H7 (cell line): Measurements from ENCODE around the gene SCO1. TPM values are rescaled to one million over a fixed set of nuclear protein-coding genes. Genes with fewer than 3 reads are reported as not detected.
A peak's percentile ranks its signal among the peaks of the same experiment; 100 is the strongest.

Experiments used
- DNase-seq: peaks from one replicate; pipeline ENCODE4 v3.0.0; 2012
- H3K27me3 ChIP-seq: 2 replicates; pipeline ENCODE4 v1.6.0; 2011; ENCODE audit warnings: mild to moderate bottlenecking, low read length; ENCODE audit not compliant: control insufficient read depth, insufficient read depth
- H3K36me3 ChIP-seq: replicated peaks from 2 replicates; pipeline ENCODE4 v1.5.1; 2011; ENCODE audit warnings: low read length; ENCODE audit not compliant: control insufficient read depth, insufficient read depth
- H3K4me3 ChIP-seq: 2 replicates; pipeline ENCODE4 v1.5.1; 2011; ENCODE audit warnings: low read depth, mild to moderate bottlenecking, control low read depth, low read length, moderate library complexity; ENCODE audit not compliant: insufficient read depth
- total RNA-seq: library from RNA; depleted of rRNA; stranded (reverse); fragments of >200 nt; shearing (Covaris generic); gene quantifications from 2 replicates; pipeline ENCODE4 v1.2.3, GENCODE V29; 2014

SCO1 gene
- total RNA-seq, 1 experiment from 2014 or later = 69.6 TPM

- DNase-seq = peak; percentile 6
- H3K36me3 ChIP-seq = no peaks in the 10 kb centered on the region
- no peak overlapping the region for H3K4me3 ChIP-seq
- no peaks in the 10 kb centered on the region for H3K27me3 ChIP-seq
Observed at GRCh38 chr17:10652984-10653659, 44.2 kb downstream of the SCO1 start.

GRCh38 chr17:10651927-10652326 lies 45.4 kb downstream of the SCO1 start:
- Histone ChIP-seq H3K4me3 (no peak overlapping the region), H3K27me3 (no peaks in the 10 kb centered on the region), H3K36me3 (no peaks in the 10 kb centered on the region)
- DNase-seq = no peak

- H3K36me3 ChIP-seq = no peaks in the 10 kb centered on the region
- no peak overlapping the region for H3K4me3 ChIP-seq
- no peaks in the 10 kb centered on the region for H3K27me3 ChIP-seq
- no peak for DNase-seq
Observed at GRCh38 chr17:10649602-10650001, 47.7 kb downstream of the SCO1 start.

- H3K36me3 ChIP-seq = no peaks in the 10 kb centered on the region
- no peaks in the 10 kb centered on the region for H3K27me3 ChIP-seq
- DNase-seq = no peak
- H3K4me3 ChIP-seq = no peak overlapping the region
Observed at GRCh38 chr17:10648956-10649355, 48.4 kb downstream of the SCO1 start.

DNA sequence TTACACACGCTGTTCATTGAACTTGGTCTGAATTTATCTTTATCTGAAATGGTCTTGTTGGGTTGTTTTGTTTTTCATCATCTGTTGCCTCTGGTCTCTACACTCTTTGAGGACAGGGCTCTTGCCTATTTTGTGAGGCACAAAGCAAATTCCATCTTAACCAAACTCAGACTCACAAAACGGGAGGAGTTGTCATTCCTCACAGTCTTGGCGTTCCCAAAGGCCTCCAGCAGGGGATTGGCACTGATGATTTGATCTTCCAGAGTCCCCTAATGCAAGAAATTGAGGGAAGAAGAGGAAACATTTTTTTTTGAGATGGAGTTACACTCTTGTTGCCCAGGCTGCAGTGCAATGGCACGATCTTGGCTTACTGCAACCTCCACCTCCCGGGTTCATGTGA lies 49.0 kb downstream of the SCO1 start:
- Histone ChIP-seq H3K36me3 (no peaks in the 10 kb centered on the region), H3K4me3 (no peak overlapping the region), H3K27me3 (no peaks in the 10 kb centered on the region)
- no peak for DNase-seq

DNA sequence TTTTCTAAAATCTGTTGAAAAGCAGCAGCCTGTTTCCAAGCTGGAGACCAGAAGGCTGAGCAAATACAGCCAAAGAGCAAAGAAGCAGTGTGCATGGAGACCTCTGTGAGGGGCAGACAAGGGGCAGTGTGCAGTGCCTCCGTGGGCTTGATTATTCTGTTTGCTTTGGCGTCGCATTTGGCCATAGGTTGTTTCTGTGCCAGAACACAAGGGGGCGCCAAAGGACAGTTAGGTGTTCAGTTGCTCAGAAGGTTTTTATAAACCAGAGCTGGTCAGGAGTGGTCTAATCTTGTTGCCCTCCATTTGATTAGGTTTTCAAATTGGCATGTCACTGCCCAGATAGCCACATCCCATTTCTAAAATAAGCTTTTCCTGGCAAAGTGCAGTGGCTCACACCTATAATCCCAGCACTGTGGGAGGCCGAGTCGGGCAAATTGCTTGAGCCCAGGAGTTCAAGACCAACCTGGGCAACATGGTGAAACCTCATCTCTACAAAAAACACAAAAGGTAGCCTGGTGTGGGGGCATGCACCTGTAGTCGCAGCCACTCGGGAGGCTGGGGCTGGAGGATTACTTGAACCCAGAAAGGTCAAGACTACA lies 50.8 kb downstream of the SCO1 start:
- Histone ChIP-seq H3K36me3 (no peaks in the 10 kb centered on the region), H3K27me3 (no peaks in the 10 kb centered on the region), H3K4me3 (no peak overlapping the region)
- DNase-seq = peak; percentile 75

DNA sequence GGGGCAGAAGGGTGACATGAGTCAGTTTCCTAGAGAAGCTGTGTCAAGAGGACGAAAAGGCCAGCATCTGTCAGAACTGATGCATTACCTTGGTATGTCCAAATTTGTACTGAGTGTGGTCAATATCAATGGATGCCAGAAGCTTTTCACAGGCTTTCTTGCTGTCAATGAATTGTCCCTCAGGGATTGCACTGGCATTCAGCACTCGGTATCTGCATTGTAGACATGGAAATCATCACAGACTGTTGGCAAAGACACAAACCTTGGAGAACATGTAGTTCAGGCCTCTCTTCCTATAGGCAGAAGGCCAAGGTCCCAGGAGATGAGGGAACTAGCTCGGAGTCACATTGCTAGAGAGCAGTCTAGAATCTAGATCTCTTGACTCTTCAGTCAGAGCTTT lies 56.9 kb downstream of the SCO1 start:
- Histone ChIP-seq H3K36me3 (no peaks in the 10 kb centered on the region), H3K4me3 (no peak overlapping the region), H3K27me3 (no peaks in the 10 kb centered on the region)
- DNase-seq = no peak

DNA sequence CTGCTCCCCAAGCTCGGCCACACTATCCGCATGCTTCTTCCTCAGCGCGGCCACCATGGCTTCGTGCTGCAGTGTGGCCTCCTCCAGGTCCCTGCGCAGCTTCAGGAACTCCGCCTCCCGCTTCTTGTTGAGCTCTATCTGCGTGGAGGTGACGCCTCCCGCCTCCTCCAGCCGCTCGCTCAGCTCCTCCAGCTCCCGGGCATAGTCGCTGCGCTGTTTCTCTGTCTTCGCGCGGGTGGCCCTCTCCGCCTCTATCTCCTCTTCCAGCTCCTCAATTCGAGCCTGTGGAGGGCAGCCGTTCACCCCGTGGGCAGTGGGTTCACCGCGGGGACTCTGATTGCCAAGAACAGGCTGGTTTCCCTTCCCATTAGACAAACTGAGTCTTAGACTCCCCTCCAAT lies 59.2 kb downstream of the SCO1 start:
- Histone ChIP-seq H3K27me3 (no peaks in the 10 kb centered on the region), H3K36me3 (no peaks in the 10 kb centered on the region), H3K4me3 (no peak overlapping the region)
- no peak for DNase-seq

GRCh38 chr17:10635290-10635689 lies 62.0 kb downstream of the SCO1 start:
- Histone ChIP-seq H3K36me3 (no peaks in the 10 kb centered on the region), H3K27me3 (no peaks in the 10 kb centered on the region), H3K4me3 (no peak overlapping the region)
- DNase-seq = no peak

- H3K36me3 ChIP-seq = no peaks in the 10 kb centered on the region
- no peak for DNase-seq
- no peaks in the 10 kb centered on the region for H3K27me3 ChIP-seq
- H3K4me3 ChIP-seq = no peak overlapping the region
Observed at GRCh38 chr17:10633738-10634379, 63.5 kb downstream of the SCO1 start.

DNA sequence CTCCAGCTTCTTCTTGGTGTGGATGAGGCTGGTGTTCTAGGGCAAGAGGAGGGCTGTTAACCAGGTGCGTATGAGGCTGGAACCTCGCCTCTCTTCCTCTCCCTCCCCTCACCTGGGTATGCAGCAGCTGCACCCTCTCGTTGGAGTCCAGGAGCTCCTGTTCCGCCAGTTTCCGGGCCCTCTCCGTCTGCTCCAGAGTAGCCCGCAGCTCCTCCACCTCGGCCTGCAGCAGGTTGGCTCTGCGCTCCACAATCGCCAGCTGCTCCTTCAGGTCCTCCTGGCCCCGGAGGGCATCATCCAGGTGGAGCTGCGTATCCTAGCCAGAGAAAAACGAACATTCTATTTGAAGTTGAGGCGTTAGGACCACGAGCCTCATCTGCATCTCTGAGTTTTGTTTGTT lies 65.6 kb downstream of the SCO1 start:
- Histone ChIP-seq H3K27me3 (no peaks in the 10 kb centered on the region), H3K4me3 (no peak overlapping the region), H3K36me3 (no peaks in the 10 kb centered on the region)
- DNase-seq = no peak

DNA sequence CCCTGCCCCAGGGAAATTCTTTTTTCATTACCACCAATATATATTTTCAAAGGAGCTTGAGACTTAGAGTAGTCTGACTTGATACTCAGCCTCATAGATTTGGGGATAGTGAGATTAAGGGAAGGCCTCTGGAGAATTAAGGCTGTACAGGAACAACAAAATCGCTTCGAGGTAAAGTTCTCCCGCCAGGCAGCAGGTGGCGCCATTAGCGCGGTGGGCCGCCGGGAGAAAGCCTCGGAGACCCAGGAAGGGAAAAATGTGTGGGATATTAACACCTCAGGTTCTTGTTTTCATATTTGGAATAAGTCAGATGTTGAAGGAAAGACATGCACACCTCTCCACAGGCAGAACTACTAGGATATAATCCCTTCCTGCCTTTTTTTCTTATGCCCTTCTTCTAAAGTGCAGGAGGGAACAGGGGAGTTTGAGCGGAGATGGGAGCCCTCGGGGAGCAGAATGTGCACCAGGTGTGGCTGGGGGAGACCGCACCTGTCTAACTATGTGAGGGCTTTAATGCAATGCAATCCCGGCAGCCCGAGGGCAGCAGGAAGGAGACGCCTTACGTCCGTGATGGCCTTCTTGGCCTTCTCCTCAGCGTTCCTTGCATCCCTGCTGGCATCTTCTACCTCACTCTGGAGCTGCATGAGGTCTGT lies 66.2 kb downstream of the SCO1 start:
- Histone ChIP-seq H3K27me3 (no peaks in the 10 kb centered on the region), H3K4me3 (no peak overlapping the region), H3K36me3 (no peaks in the 10 kb centered on the region)
- peak; percentile 77 for DNase-seq

DNA sequence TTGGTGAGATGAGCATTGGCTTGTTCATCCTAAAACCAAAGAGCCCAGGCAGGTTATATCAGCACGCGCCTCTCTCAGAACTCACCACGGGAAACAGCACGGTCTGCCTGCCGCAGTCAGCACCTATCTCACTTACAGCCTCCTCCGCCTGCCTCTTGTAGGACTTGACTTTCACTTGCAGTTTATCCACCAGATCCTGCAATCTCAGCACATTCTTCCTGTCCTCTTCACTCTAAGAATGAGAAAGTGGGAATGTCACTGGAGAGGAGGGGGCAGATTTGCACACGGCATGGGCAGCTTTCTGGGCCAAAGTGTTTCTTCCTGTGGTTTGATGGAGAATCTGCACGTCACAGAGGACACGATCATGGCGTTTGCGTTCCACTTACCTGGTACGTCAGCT lies 67.6 kb downstream of the SCO1 start:
- no peaks in the 10 kb centered on the region for H3K36me3 ChIP-seq
- H3K4me3 ChIP-seq = no peak overlapping the region
- no peak for DNase-seq
- no peaks in the 10 kb centered on the region for H3K27me3 ChIP-seq

DNA sequence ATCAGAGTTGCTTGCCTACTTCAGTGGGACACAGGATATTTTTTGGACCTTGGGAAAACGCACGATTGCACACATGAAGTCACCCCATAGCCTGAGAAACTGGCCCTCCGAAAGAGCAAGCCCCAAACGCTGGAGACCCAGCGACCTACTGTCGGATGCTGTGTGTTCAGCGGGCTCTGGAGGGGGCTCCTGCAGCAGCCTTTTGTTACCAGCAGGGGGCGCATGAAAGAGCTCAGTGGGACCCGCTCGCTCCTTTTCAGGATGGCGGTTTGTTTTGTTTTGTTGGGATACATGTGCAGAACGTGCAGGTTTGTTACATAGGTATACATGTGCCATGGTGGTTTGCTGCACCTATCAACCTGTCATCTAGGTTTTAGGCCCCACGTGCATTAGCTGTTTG lies 68.6 kb downstream of the SCO1 start:
- no peaks in the 10 kb centered on the region for H3K36me3 ChIP-seq
- H3K27me3 ChIP-seq = no peaks in the 10 kb centered on the region
- DNase-seq = peak; percentile 80
- no peak overlapping the region for H3K4me3 ChIP-seq

- DNase-seq = no peak
- Histone ChIP-seq H3K36me3 (no peaks in the 10 kb centered on the region), H3K4me3 (no peak overlapping the region), H3K27me3 (no peaks in the 10 kb centered on the region)
Observed at GRCh38 chr17:10626390-10626789, 70.9 kb downstream of the SCO1 start.
